Measurements from ENCODE around the gene USP17L27.
"Not testable (repeated sequence)": the region's sequence is repeated elsewhere in the genome, so short reads cannot be mapped to it uniquely, and the experiment has no call there.

- not testable (repeated sequence) for TF ChIP-seq CTCF, POLR2AphosphoS5 (IDR thresholded peaks at IDR 0.05)
Measured at GRCh38 chr4:9379881-9380280, 35.9 kb downstream of the USP17L27 start.
